ENCODE results near the gene AFG3L2. TPM values are rescaled to one million over a fixed set of nuclear protein-coding genes. Genes with fewer than 3 reads are reported as not detected.

AFG3L2 gene
- total RNA-seq, 2 donors from 2014 or later, result 47.1 to 49.5 TPM

- peak; percentile 85 for DNase-seq
- H3K9ac ChIP-seq (ENCODE audit: extremely low read depth, low read length, poor library complexity, severe bottlenecking), result no peak overlapping the region
- Mint-ChIP-seq H3K27me3 (ENCODE audit: insufficient read depth) (peaks cover 3% of the 10 kb centered on the region), H3K27ac (no peak overlapping the region), H3K4me3 (peak overlapping the region; percentile 72), H3K9me3 (no peaks in the 10 kb centered on the region), H3K4me1 (peaks cover 6% of the 10 kb centered on the region), H3K36me3 (ENCODE audit: low read depth) (no peaks in the 10 kb centered on the region)
- H3K27me3 ChIP-seq (ENCODE audit: control insufficient read depth, insufficient read depth, low read length, poor library complexity, severe bottlenecking), result no peaks in the 10 kb centered on the region
- WGBS, 2 experiments (ENCODE audit: insufficient coverage in 1 of 2, insufficient read length in 1 of 2), result 21 to 45% methylated on average over 6 to 26 of the region's 27 CpGs
- peak overlapping the region; percentile 17 for H3K27ac ChIP-seq (ENCODE audit: low read depth, low read length)
- no peaks in the 10 kb centered on the region for H3K36me3 ChIP-seq (ENCODE audit: control insufficient read depth, insufficient read depth, low read length)
- no peak overlapping the region for H3K4me3 ChIP-seq (ENCODE audit: low read length)
- no peaks in the 10 kb centered on the region for H3K9me3 ChIP-seq (ENCODE audit: control insufficient read depth, low read length)
- no peak for TF ChIP-seq CTCF (conservative IDR thresholded peaks at IDR 0.05)
- H3K4me1 ChIP-seq (ENCODE audit: control insufficient read depth, insufficient read depth, low read length), result no peaks in the 10 kb centered on the region
Observed at GRCh38 chr18:12420821-12421421, 43.9 kb upstream of the AFG3L2 start.

- Histone ChIP-seq H3K27ac (ENCODE audit: low read depth, low read length) (no peak overlapping the region), H3K4me1 (ENCODE audit: control insufficient read depth, insufficient read depth, low read length) (no peaks in the 10 kb centered on the region), H3K9ac (ENCODE audit: extremely low read depth, low read length, poor library complexity, severe bottlenecking) (no peak overlapping the region), H3K36me3 (ENCODE audit: control insufficient read depth, insufficient read depth, low read length) (no peaks in the 10 kb centered on the region), H3K27me3 (ENCODE audit: control insufficient read depth, insufficient read depth, low read length, poor library complexity, severe bottlenecking) (no peaks in the 10 kb centered on the region), H3K4me3 (ENCODE audit: low read length) (no peak overlapping the region), H3K9me3 (ENCODE audit: control insufficient read depth, low read length) (no peaks in the 10 kb centered on the region)
- no peak for DNase-seq
- Mint-ChIP-seq H3K27ac (no peak overlapping the region), H3K4me1 (peaks cover 9% of the 10 kb centered on the region), H3K27me3 (ENCODE audit: insufficient read depth) (peaks cover 3% of the 10 kb centered on the region), H3K9me3 (no peaks in the 10 kb centered on the region), H3K4me3 (no peak overlapping the region), H3K36me3 (ENCODE audit: low read depth) (no peaks in the 10 kb centered on the region)
- 92 to 93% methylated on average over 2 to 4 of the region's 4 CpGs for WGBS, 2 experiments (ENCODE audit: insufficient coverage in 1 of 2, insufficient read length in 1 of 2)
- TF ChIP-seq CTCF (conservative IDR thresholded peaks at IDR 0.05), result no peak
Observed at GRCh38 chr18:12417687-12418086, 40.7 kb upstream of the AFG3L2 start.

- no peaks in the 10 kb centered on the region for H3K36me3 ChIP-seq (ENCODE audit: control insufficient read depth, insufficient read depth, low read length)
- whole genome bisulfite sequencing, 2 experiments (ENCODE audit: insufficient coverage in 1 of 2, insufficient read length in 1 of 2), result 88 to 91% methylated on average over 2 to 5 of the region's 5 CpGs
- H3K4me3 ChIP-seq (ENCODE audit: low read length), result no peak overlapping the region
- Mint-ChIP-seq H3K4me3 (no peak overlapping the region), H3K27me3 (ENCODE audit: insufficient read depth) (peaks cover 3% of the 10 kb centered on the region), H3K4me1 (peaks cover 7% of the 10 kb centered on the region), H3K27ac (peak overlapping the region; percentile 1), H3K9me3 (no peaks in the 10 kb centered on the region), H3K36me3 (ENCODE audit: low read depth) (no peaks in the 10 kb centered on the region)
- no peak for TF ChIP-seq CTCF (conservative IDR thresholded peaks at IDR 0.05)
- H3K9ac ChIP-seq (ENCODE audit: extremely low read depth, low read length, poor library complexity, severe bottlenecking), result no peak overlapping the region
- no peak for DNase-seq
- H3K4me1 ChIP-seq (ENCODE audit: control insufficient read depth, insufficient read depth, low read length), result no peaks in the 10 kb centered on the region
- no peaks in the 10 kb centered on the region for H3K27me3 ChIP-seq (ENCODE audit: control insufficient read depth, insufficient read depth, low read length, poor library complexity, severe bottlenecking)
- H3K27ac ChIP-seq (ENCODE audit: low read depth, low read length), result no peak overlapping the region
- no peaks in the 10 kb centered on the region for H3K9me3 ChIP-seq (ENCODE audit: control insufficient read depth, low read length)
Observed at GRCh38 chr18:12416098-12416729, 39.2 kb upstream of the AFG3L2 start.
